ENCODE data around the gene GMEB2. TPM values are rescaled to one million over a fixed set of nuclear protein-coding genes. Genes with fewer than 3 reads are reported as not detected.
"Not testable (repeated sequence)": the region's sequence is repeated elsewhere in the genome, so short reads cannot be mapped to it uniquely, and the experiment has no call there.

GMEB2 gene
- total RNA-seq, 1 experiment from 2014 or later = 17.0 TPM

GRCh38 chr20:63618291-63618980, 8.5 kb downstream of the GMEB2 start:
- no peak for DNase-seq
- peaks cover 7% of the 10 kb centered on the region for H3K36me3 ChIP-seq (replicated peaks; ENCODE audit: control insufficient read depth, insufficient read depth, low read length)
- H3K27me3 ChIP-seq (ENCODE audit: control insufficient read depth, insufficient read depth, low read length) = no peaks in the 10 kb centered on the region
- no peak overlapping the region for H3K4me3 ChIP-seq (ENCODE audit: insufficient read depth, low read depth, low read length)

GRCh38 chr20:63617876-63618265, 9.0 kb downstream of the GMEB2 start:
- Histone ChIP-seq H3K4me3 (ENCODE audit: insufficient read depth, low read depth, low read length) (no peak overlapping the region), H3K36me3 (replicated peaks; ENCODE audit: control insufficient read depth, insufficient read depth, low read length) (peaks cover 7% of the 10 kb centered on the region), H3K27me3 (ENCODE audit: control insufficient read depth, insufficient read depth, low read length) (no peaks in the 10 kb centered on the region)
- no peak for DNase-seq

- Histone ChIP-seq H3K4me3 (ENCODE audit: insufficient read depth, low read depth, low read length) (no peak overlapping the region), H3K36me3 (replicated peaks; ENCODE audit: control insufficient read depth, insufficient read depth, low read length) (peaks cover 7% of the 10 kb centered on the region), H3K27me3 (ENCODE audit: control insufficient read depth, insufficient read depth, low read length) (no peaks in the 10 kb centered on the region)
- no peak for DNase-seq
Observed at GRCh38 chr20:63617092-63617875, 9.6 kb downstream of the GMEB2 start.

GRCh38 chr20:63613863-63614594, 12.9 kb downstream of the GMEB2 start:
- DNase-seq; H3K27me3 ChIP-seq (ENCODE audit: control insufficient read depth, insufficient read depth, low read length); H3K36me3 ChIP-seq (replicated peaks; ENCODE audit: control insufficient read depth, insufficient read depth, low read length); H3K4me3 ChIP-seq (ENCODE audit: insufficient read depth, low read depth, low read length): not testable (repeated sequence)

- no peaks in the 10 kb centered on the region for H3K27me3 ChIP-seq (ENCODE audit: control insufficient read depth, insufficient read depth, low read length)
- peaks cover 2% of the 10 kb centered on the region for H3K36me3 ChIP-seq (replicated peaks; ENCODE audit: control insufficient read depth, insufficient read depth, low read length)
- no peak for DNase-seq
- H3K4me3 ChIP-seq (ENCODE audit: insufficient read depth, low read depth, low read length) = no peak overlapping the region
Observed at GRCh38 chr20:63612276-63612931, 14.5 kb downstream of the GMEB2 start.

GRCh38 chr20:63611646-63612045, 15.3 kb downstream of the GMEB2 start:
- H3K27me3 ChIP-seq (ENCODE audit: control insufficient read depth, insufficient read depth, low read length) = no peaks in the 10 kb centered on the region
- H3K4me3 ChIP-seq (ENCODE audit: insufficient read depth, low read depth, low read length) = no peak overlapping the region
- no peak for DNase-seq
- peaks cover 2% of the 10 kb centered on the region for H3K36me3 ChIP-seq (replicated peaks; ENCODE audit: control insufficient read depth, insufficient read depth, low read length)

- H3K27me3 ChIP-seq (ENCODE audit: control insufficient read depth, insufficient read depth, low read length) = no peaks in the 10 kb centered on the region
- H3K36me3 ChIP-seq (replicated peaks; ENCODE audit: control insufficient read depth, insufficient read depth, low read length) = no peaks in the 10 kb centered on the region; the same call in none of the 2 replicates
- no peak for DNase-seq
- no peak overlapping the region for H3K4me3 ChIP-seq (ENCODE audit: insufficient read depth, low read depth, low read length)
Observed at GRCh38 chr20:63610581-63611435, 16.1 kb downstream of the GMEB2 start.

- DNase-seq = no peak
- Histone ChIP-seq H3K4me3 (ENCODE audit: insufficient read depth, low read depth, low read length) (no peak overlapping the region), H3K27me3 (ENCODE audit: control insufficient read depth, insufficient read depth, low read length) (no peaks in the 10 kb centered on the region), H3K36me3 (replicated peaks; ENCODE audit: control insufficient read depth, insufficient read depth, low read length) (peaks cover 5% of the 10 kb centered on the region)
Observed at GRCh38 chr20:63606686-63607085, 20.2 kb downstream of the GMEB2 start.

GRCh38 chr20:63602321-63602720, 24.6 kb downstream of the GMEB2 start:
- DNase-seq = no peak
- peaks cover 8% of the 10 kb centered on the region for H3K36me3 ChIP-seq (replicated peaks; ENCODE audit: control insufficient read depth, insufficient read depth, low read length)
- H3K4me3 ChIP-seq (ENCODE audit: insufficient read depth, low read depth, low read length) = no peak overlapping the region
- no peaks in the 10 kb centered on the region for H3K27me3 ChIP-seq (ENCODE audit: control insufficient read depth, insufficient read depth, low read length)

- not testable (repeated sequence) for H3K36me3 ChIP-seq (replicated peaks; ENCODE audit: control insufficient read depth, insufficient read depth, low read length); H3K4me3 ChIP-seq (ENCODE audit: insufficient read depth, low read depth, low read length); DNase-seq; H3K27me3 ChIP-seq (ENCODE audit: control insufficient read depth, insufficient read depth, low read length)
Observed at GRCh38 chr20:63601679-63602078, 25.2 kb downstream of the GMEB2 start.

GRCh38 chr20:63599396-63600050, 27.4 kb downstream of the GMEB2 start:
- Histone ChIP-seq H3K36me3 (replicated peaks; ENCODE audit: control insufficient read depth, insufficient read depth, low read length) (peaks cover 8% of the 10 kb centered on the region), H3K4me3 (ENCODE audit: insufficient read depth, low read depth, low read length) (no peak overlapping the region), H3K27me3 (ENCODE audit: control insufficient read depth, insufficient read depth, low read length) (no peaks in the 10 kb centered on the region)
- DNase-seq = no peak

GRCh38 chr20:63598479-63599395, 28.2 kb downstream of the GMEB2 start:
- Histone ChIP-seq H3K36me3 (replicated peaks; ENCODE audit: control insufficient read depth, insufficient read depth, low read length) (peaks cover 8% of the 10 kb centered on the region), H3K4me3 (ENCODE audit: insufficient read depth, low read depth, low read length) (no peak overlapping the region), H3K27me3 (ENCODE audit: control insufficient read depth, insufficient read depth, low read length) (no peaks in the 10 kb centered on the region)
- DNase-seq = peak; percentile 56
